HepG2 (cell line): ENCODE data around the gene UBB. TPM values are rescaled to one million over a fixed set of nuclear protein-coding genes. Genes with fewer than 3 reads are reported as not detected.
A peak's percentile ranks its signal among the peaks of the same experiment; 100 is the strongest.

Experiments
- ATAC-seq: fragments of 200-7000 bp; cut with Tn5 transposase; 3 replicates; pipeline ENCODE4 v1.9.1; 2020; ENCODE audit warnings: mild to moderate bottlenecking, moderate library complexity
- BruUV-seq: library from RNA; stranded (reverse); fragments of 400-500 nt; replicated peaks from 2 replicates; lab custom pipeline; 2021; lab: Mats Ljungman, UMichigan
- CTCF ChIA-PET: fragments of 300-600 bp; formaldehyde crosslinking; extraction: SDS; loops from one replicate; lab custom pipeline; 2021; ENCODE audit warnings: low total read pairs, inconsistent platforms, low intra/inter-chr PET ratio; lab: Yijun Ruan, JAX
- POLR2A ChIA-PET: fragments of 350-600 bp; sonication (Branson Sonifier 250); formaldehyde crosslinking; loops from one replicate; lab custom pipeline; 2020; ENCODE audit warnings: antibody characterized with exemption, inconsistent platforms; lab: Yijun Ruan, JAX
- DNase-seq: peaks from one replicate; pipeline ENCODE4 v3.0.0-alpha.2; 2015; ENCODE audit warnings: low spot score
- FAIRE-seq: peaks from 3 replicates; lab custom pipeline; 2011; peaks lifted over from hg19 to GRCh38; lab: Jason Lieb, UNC
- H2AFZ ChIP-seq: one replicate; pipeline ENCODE4 v1.6.1; 2011; ENCODE audit warnings: low read length, inconsistent platforms
- H3K27ac ChIP-seq: fragments of 300-600 bp; 3 replicates; pipeline ENCODE4 v1.8.0; 2011; ENCODE audit warnings: mixed run types, mild to moderate bottlenecking, mixed read lengths, low read length, inconsistent platforms; ENCODE audit not compliant: insufficient read depth; ENCODE audit errors: extremely low read length
- H3K27me3 ChIP-seq, 2 experiments: fragments of 200-600 bp in 1 of 2; 2 replicates in 1 of 2; 3 replicates in 1 of 2; pipeline versions ENCODE4 v1.6.0 to v1.8.0; 2011; ENCODE audit warnings: low read length in 2 of 2, mild to moderate bottlenecking in 2 of 2, moderate library complexity in 2 of 2, inconsistent platforms in 1 of 2; ENCODE audit not compliant: insufficient read depth in 2 of 2, control insufficient read depth in 1 of 2
- H3K36me3 ChIP-seq, 2 experiments: fragments of 200-600 bp in 1 of 2; replicated peaks in 1 of 2; 2 replicates in 1 of 2; 3 replicates in 1 of 2; pipeline versions ENCODE4 v1.5.1 to v1.8.0; 2011; ENCODE audit warnings: low read length in 2 of 2, inconsistent platforms in 1 of 2; ENCODE audit not compliant: insufficient read depth in 2 of 2, control insufficient read depth in 1 of 2
- H3K4me1 ChIP-seq: 2 replicates; pipeline ENCODE4 v1.5.1; 2012; ENCODE audit warnings: low read length, inconsistent platforms; ENCODE audit not compliant: insufficient read depth
- H3K4me2 ChIP-seq: 2 replicates; pipeline ENCODE4 v1.6.0; 2011; ENCODE audit warnings: low read depth, low read length, inconsistent platforms
- H3K4me3 ChIP-seq, 3 experiments: fragments of 200-600 bp in 1 of 3; sonication (generic), shearing (Covaris generic) in 1 of 3; replicated peaks in 1 of 3; 2 replicates each; pipeline ENCODE4 v1.5.1; 2011 to 2016; ENCODE audit warnings: low read length in 3 of 3, inconsistent platforms in 2 of 3, low read depth in 2 of 3, mild to moderate bottlenecking in 2 of 3, control low read depth in 1 of 3, mixed read lengths in 1 of 3; ENCODE audit not compliant: insufficient read depth in 1 of 3
- H3K79me2 ChIP-seq: one replicate; pipeline ENCODE4 v1.6.1; 2011; ENCODE audit warnings: low read length, inconsistent platforms; ENCODE audit not compliant: insufficient read depth
- H3K9ac ChIP-seq: 2 replicates; pipeline ENCODE4 v1.6.0; 2011; ENCODE audit warnings: mild to moderate bottlenecking, low read depth, low read length, inconsistent platforms; ENCODE audit not compliant: insufficient read depth
- H3K9me3 ChIP-seq: 2 replicates; pipeline ENCODE4 v1.5.1; 2012; ENCODE audit warnings: mild to moderate bottlenecking, low read length
- H4K20me1 ChIP-seq: 2 replicates; pipeline ENCODE4 v1.6.0; 2011; ENCODE audit warnings: inconsistent platforms, mild to moderate bottlenecking, low read length, moderate library complexity; ENCODE audit not compliant: insufficient read depth
- EP300 ChIP-seq, 3 experiments: sonication (generic) in 1 of 3; formaldehyde crosslinking in 1 of 3; IDR thresholded peaks; 2 replicates each; pipeline versions ENCODE4 v1.5.1 to v1.6.1; 2011 to 2020; ENCODE audit warnings: low read depth in 2 of 3, low read length in 2 of 3, borderline replicate concordance in 1 of 3, improper control_type of control experiment in 1 of 3, mild to moderate bottlenecking in 1 of 3, missing genetic modification reagents in 1 of 3, moderate library complexity in 1 of 3
- GZF1 ChIP-seq: sonication (generic); formaldehyde crosslinking; IDR thresholded peaks from 2 replicates; pipeline ENCODE4 v1.5.1; 2020; ENCODE audit warnings: mild to moderate bottlenecking, missing genetic modification reagents
- HDAC6 ChIP-seq: fragments of 200-600 bp; sonication (generic); IDR thresholded peaks from 2 replicates; pipeline ENCODE4 v1.7.0; 2017; ENCODE audit warnings: mild to moderate bottlenecking, antibody characterized with exemption, low read length, low read depth
- KLF15 ChIP-seq: sonication (generic); formaldehyde crosslinking; IDR thresholded peaks from 2 replicates; pipeline ENCODE4 v1.8.1; 2023; ENCODE audit warnings: borderline replicate concordance, mild to moderate bottlenecking, inconsistent platforms, missing genetic modification reagents, mixed read lengths
- MLLT10 ChIP-seq: sonication (generic); formaldehyde crosslinking; IDR thresholded peaks from 2 replicates; pipeline ENCODE4 v1.4.0; 2020; ENCODE audit warnings: missing genetic modification reagents
- MXD4 ChIP-seq: IDR thresholded peaks from 2 replicates; pipeline ENCODE4 v1.6.1; 2016; ENCODE audit warnings: mild to moderate bottlenecking, missing biosample characterization, missing genetic modification reagents
- NFRKB ChIP-seq: fragments of 450-650 bp; IDR thresholded peaks from 2 replicates; pipeline ENCODE4 v1.6.1; 2017
- NR2F6 ChIP-seq, 2 experiments: IDR thresholded peaks; 2 replicates each; pipeline ENCODE4 v1.6.1; 2016; ENCODE audit warnings: antibody characterized with exemption in 1 of 2, mild to moderate bottlenecking in 1 of 2
- POLR2AphosphoS5 ChIP-seq: IDR thresholded peaks from 2 replicates; pipeline ENCODE4 v1.6.1; 2012; ENCODE audit warnings: low read depth, low read length
- RBM22 ChIP-seq: fragments of 200-400 bp; formaldehyde crosslinking; optimal IDR thresholded peaks from 2 replicates; pipeline ENCODE3; 2017; ENCODE audit warnings: mild to moderate bottlenecking, low read length, moderate library complexity
- SRF ChIP-seq: IDR thresholded peaks from 2 replicates; pipeline ENCODE4 v1.6.1; 2011; ENCODE audit warnings: mild to moderate bottlenecking, low read depth, low read length, moderate library complexity
- ZC3H13 ChIP-seq: sonication (generic); formaldehyde crosslinking; IDR thresholded peaks from 2 replicates; pipeline ENCODE4 v1.8.1; 2023; ENCODE audit warnings: mild to moderate bottlenecking, missing genetic modification reagents, moderate library complexity
- ZNF446 ChIP-seq: sonication (generic); formaldehyde crosslinking; IDR thresholded peaks from 2 replicates; pipeline ENCODE4 v1.5.0; 2020; ENCODE audit warnings: mild to moderate bottlenecking, missing genetic modification reagents
- ZNF556 ChIP-seq: sonication (generic); formaldehyde crosslinking; IDR thresholded peaks from 2 replicates; pipeline ENCODE4 v1.4.0; 2020; ENCODE audit warnings: mild to moderate bottlenecking, missing genetic modification reagents, borderline replicate concordance
- ZNF713 ChIP-seq: sonication (generic); formaldehyde crosslinking; IDR thresholded peaks from 2 replicates; pipeline ENCODE4 v1.4.0; 2020; ENCODE audit warnings: mild to moderate bottlenecking, missing genetic modification reagents
- ZSCAN29 ChIP-seq: sonication (generic); formaldehyde crosslinking; conservative IDR thresholded peaks from 2 replicates; pipeline ENCODE4 v1.4.0; 2020; ENCODE audit warnings: mild to moderate bottlenecking, missing genetic modification reagents
- WGBS: methylation state at CpG from one replicate; pipeline ENCODE4 v1.1.6; 2017; ENCODE audit warnings: low lambda C conversion rate; 5-methylcytosine and 5-hydroxymethylcytosine counted together
- in situ Hi-C: cut with HindIII; loops from 2 replicates; pipeline ENCODE4 v1.10.0; 2017; ENCODE audit warnings: low pct_unique_long_range_greater_than_20kb; ENCODE audit not compliant: extremely low pct_ligation_motif_present
- intact Hi-C: fragments of 100-400 bp; cut with micrococcal nuclease; formaldehyde crosslinking; loops from one replicate; pipeline ENCODE4 v1.10.0; 2022; ENCODE audit not compliant: unreplicated experiment
- polyA plus RNA-seq, 8 experiments: library from polyadenylated mRNA; depleted of rRNA in 3 of 8; stranded (reverse) in 7 of 8; unstranded in 1 of 8; fragments of >200 nt; fragmentation: Illumina TruSeq in 4 of 8; extraction: Trizol in 4 of 8; gene quantifications; 2 replicates each; pipeline versions ENCODE4 v1.2.1 to v1.2.3, GENCODE V29; 2011 to 2016; ENCODE audit warnings: low read depth in 4 of 8, missing spikeins in 1 of 8, mixed read lengths in 1 of 8; ENCODE audit not compliant: insufficient read depth in 1 of 8
- total RNA-seq, 5 experiments: library from RNA; depleted of rRNA; stranded (reverse); fragments of >200 nt; fragmentation: Illumina TruSeq; extraction: Trizol; gene quantifications; 2 replicates each; pipeline ENCODE4 v1.2.3, GENCODE V29; 2016; ENCODE audit warnings: low read depth in 1 of 5
- TF ChIP-seq, protein P1 (sequence below): IDR thresholded peaks from 2 replicates; pipeline ENCODE4 v1.6.1; 2016; ENCODE audit warnings: mild to moderate bottlenecking, missing biosample characterization, missing genetic modification reagents
- TF ChIP-seq, protein P2 (sequence below): sonication (generic); formaldehyde crosslinking; IDR thresholded peaks from 2 replicates; pipeline ENCODE4 v1.5.1; 2020; ENCODE audit warnings: mild to moderate bottlenecking, missing genetic modification reagents, borderline replicate concordance
- TF ChIP-seq, protein P3 (sequence below): sonication (generic); formaldehyde crosslinking; IDR thresholded peaks from 2 replicates; pipeline ENCODE4 v1.9.0; 2021; ENCODE audit warnings: missing genetic modification reagents, mild to moderate bottlenecking, borderline replicate concordance
- TF ChIP-seq, protein P4 (sequence below): sonication (generic); formaldehyde crosslinking; IDR thresholded peaks from 2 replicates; pipeline ENCODE4 v1.9.0; 2021; ENCODE audit warnings: missing genetic modification reagents, borderline replicate concordance

UBB gene
- total and polyA plus RNA-seq, 2 of the 13 experiments (the other 11 are each of a cell fraction or from before 2014, with no cell fraction given) = 1,130 to 2,066 TPM

DNA sequence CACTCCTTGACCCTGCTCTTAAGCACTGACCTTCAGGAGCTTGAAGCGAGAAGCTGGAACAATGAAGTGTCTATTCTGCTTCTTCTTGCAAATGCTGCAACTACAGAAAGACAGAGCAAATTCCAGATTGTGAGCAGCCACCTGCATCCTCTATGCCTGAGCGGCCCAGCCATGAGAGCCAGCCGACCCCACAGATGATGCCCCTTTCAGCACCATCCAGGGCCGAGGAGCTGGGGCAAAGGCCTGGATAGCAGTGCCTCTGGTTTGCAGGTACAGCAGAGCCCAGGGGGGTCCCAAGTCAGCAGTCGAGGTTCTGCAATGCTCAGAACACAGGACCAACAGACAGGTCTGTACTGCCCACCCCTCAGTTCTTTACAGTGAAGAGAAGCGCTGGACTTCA lies 32.3 kb upstream of the UBB start:
- DNase-seq = no peak
- H3K36me3 ChIP-seq = peaks cover 17 to 32% of the 10 kb centered on the region in 2 experiments
- intact Hi-C loops (no loop called here), in situ Hi-C loops (no loop called here)
- no peak overlapping the region for H3K4me2 ChIP-seq
- H3K9me3 ChIP-seq = no peaks in the 10 kb centered on the region
- FAIRE-seq = no peak
- CTCF ChIA-PET = no interaction called here
- peaks cover 31% of the 10 kb centered on the region for H3K4me1 ChIP-seq
- WGBS = 96% methylated on average over 3 of the region's 6 CpGs
- H3K4me3 ChIP-seq = no peak overlapping the region
- no peak overlapping the region for H2AFZ ChIP-seq
- TSS peak; percentile 2 for BruUV-seq
- no peak for ATAC-seq
- H3K27ac ChIP-seq = no peak overlapping the region
- H4K20me1 ChIP-seq = peaks cover 12% of the 10 kb centered on the region
- H3K9ac ChIP-seq = no peak overlapping the region
- POLR2A ChIA-PET = interaction anchor here (0.6 to 7.3 kb wide), 4 partner anchors 46 to 96 kb away, joined by 4 to 68 read pairs (median 25); no protein-coding TSS in a partner anchor
- H3K79me2 ChIP-seq = peaks cover 36% of the 10 kb centered on the region
- H3K27me3 ChIP-seq = no peaks in the 10 kb centered on the region
- TF ChIP-seq SRF (no peak), NFRKB (no peak), ZSCAN29 (CRISPR knock-in tag) (no peak), MXD4 (CRISPR knock-in tag) (no peak), POLR2AphosphoS5 (0 out of 2 replicates have a peak, but pooled peaks have one; percentile 29), ZNF713 (CRISPR knock-in tag) (no peak), HDAC6 (no peak), ZNF446 (CRISPR knock-in tag) (no peak), MLLT10 (CRISPR knock-in tag) (no peak), EP300 (IDR thresholded peaks at IDR 0.05; ENCODE audit: low read depth in 2 of 2, low read length in 2 of 2) (no peak), EP300 (CRISPR knock-in tag; IDR thresholded peaks at IDR 0.05; ENCODE audit: borderline replicate concordance) (no peak), KLF15 (no peak), RBM22 (peak; percentile 62), ZNF556 (CRISPR knock-in tag) (no peak), ZC3H13 (CRISPR knock-in tag) (no peak), NR2F6 (IDR thresholded peaks at IDR 0.05) (no peak), NR2F6 (CRISPR knock-in tag; IDR thresholded peaks at IDR 0.05) (no peak), GZF1 (CRISPR knock-in tag) (no peak)
- TF ChIP-seq, protein P1, sequence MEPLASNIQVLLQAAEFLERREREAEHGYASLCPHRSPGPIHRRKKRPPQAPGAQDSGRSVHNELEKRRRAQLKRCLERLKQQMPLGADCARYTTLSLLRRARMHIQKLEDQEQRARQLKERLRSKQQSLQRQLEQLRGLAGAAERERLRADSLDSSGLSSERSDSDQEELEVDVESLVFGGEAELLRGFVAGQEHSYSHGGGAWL (CRISPR knock-in tag) = no peak
- TF ChIP-seq, protein P2, sequence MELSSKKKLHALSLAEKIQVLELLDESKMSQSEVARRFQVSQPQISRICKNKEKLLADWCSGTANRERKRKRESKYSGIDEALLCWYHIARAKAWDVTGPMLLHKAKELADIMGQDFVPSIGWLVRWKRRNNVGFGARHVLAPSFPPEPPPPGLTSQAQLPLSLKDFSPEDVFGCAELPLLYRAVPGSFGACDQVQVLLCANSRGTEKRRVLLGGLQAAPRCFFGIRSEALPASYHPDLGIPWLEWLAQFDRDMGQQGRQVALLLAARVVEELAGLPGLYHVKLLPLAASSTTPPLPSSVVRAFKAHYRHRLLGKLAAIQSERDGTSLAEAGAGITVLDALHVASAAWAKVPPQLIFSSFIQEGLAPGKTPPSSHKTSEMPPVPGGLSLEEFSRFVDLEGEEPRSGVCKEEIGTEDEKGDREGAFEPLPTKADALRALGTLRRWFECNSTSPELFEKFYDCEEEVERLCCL (CRISPR knock-in tag) = no peak
- TF ChIP-seq, protein P3, sequence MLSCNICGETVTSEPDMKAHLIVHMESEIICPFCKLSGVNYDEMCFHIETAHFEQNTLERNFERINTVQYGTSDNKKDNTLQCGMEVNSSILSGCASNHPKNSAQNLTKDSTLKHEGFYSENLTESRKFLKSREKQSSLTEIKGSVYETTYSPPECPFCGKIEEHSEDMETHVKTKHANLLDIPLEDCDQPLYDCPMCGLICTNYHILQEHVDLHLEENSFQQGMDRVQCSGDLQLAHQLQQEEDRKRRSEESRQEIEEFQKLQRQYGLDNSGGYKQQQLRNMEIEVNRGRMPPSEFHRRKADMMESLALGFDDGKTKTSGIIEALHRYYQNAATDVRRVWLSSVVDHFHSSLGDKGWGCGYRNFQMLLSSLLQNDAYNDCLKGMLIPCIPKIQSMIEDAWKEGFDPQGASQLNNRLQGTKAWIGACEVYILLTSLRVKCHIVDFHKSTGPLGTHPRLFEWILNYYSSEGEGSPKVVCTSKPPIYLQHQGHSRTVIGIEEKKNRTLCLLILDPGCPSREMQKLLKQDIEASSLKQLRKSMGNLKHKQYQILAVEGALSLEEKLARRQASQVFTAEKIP (CRISPR knock-in tag) = no peak
- TF ChIP-seq, protein P4, sequence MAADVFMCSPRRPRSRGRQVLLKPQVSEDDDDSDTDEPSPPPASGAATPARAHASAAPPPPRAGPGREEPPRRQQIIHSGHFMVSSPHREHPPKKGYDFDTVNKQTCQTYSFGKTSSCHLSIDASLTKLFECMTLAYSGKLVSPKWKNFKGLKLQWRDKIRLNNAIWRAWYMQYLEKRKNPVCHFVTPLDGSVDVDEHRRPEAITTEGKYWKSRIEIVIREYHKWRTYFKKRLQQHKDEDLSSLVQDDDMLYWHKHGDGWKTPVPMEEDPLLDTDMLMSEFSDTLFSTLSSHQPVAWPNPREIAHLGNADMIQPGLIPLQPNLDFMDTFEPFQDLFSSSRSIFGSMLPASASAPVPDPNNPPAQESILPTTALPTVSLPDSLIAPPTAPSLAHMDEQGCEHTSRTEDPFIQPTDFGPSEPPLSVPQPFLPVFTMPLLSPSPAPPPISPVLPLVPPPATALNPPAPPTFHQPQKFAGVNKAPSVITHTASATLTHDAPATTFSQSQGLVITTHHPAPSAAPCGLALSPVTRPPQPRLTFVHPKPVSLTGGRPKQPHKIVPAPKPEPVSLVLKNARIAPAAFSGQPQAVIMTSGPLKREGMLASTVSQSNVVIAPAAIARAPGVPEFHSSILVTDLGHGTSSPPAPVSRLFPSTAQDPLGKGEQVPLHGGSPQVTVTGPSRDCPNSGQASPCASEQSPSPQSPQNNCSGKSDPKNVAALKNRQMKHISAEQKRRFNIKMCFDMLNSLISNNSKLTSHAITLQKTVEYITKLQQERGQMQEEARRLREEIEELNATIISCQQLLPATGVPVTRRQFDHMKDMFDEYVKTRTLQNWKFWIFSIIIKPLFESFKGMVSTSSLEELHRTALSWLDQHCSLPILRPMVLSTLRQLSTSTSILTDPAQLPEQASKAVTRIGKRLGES = no peak
